ENCODE results near the gene AP1B1. TPM values are rescaled to one million over a fixed set of nuclear protein-coding genes. Genes with fewer than 3 reads are reported as not detected.

Gene AP1B1
- total and polyA plus RNA-seq, 2 experiments from 2014 or later, result 46.6 to 50.1 TPM

- no peak overlapping the region for H3K4me2 ChIP-seq
- no peaks in the 10 kb centered on the region for H3K4me1 ChIP-seq (ENCODE audit: insufficient read depth)
- H2AFZ ChIP-seq, result no peak overlapping the region
- H3K79me2 ChIP-seq, result no peaks in the 10 kb centered on the region
- no peak for TF ChIP-seq EZH2 (IDR thresholded peaks at IDR 0.05; ENCODE audit: borderline replicate concordance)
- TF ChIP-seq CTCF (IDR thresholded peaks at IDR 0.05; ENCODE audit: poor library complexity), result no peak
- TF ChIP-seq EZH2phosphoT487 (IDR thresholded peaks at IDR 0.05; ENCODE audit: low read depth, severe bottlenecking, unreplicated experiment), result no peak
- no peak overlapping the region for H3K27ac ChIP-seq
- H3K9me2 ChIP-seq (replicated peaks; ENCODE audit: insufficient read depth), result no peaks in the 10 kb centered on the region
- WGBS (ENCODE audit: low lambda C conversion rate, missing lambda C conversion rate), result 96% methylated on average over 6 of the region's 6 CpGs
- DNase-seq (ENCODE audit: low spot score), result no peak
- H3K27me3 ChIP-seq, result no peaks in the 10 kb centered on the region
- H3K4me3 ChIP-seq, result no peak overlapping the region
- H4K20me1 ChIP-seq (ENCODE audit: insufficient read depth, poor library complexity, severe bottlenecking), result no peaks in the 10 kb centered on the region
- no peaks in the 10 kb centered on the region for H3K9me3 ChIP-seq (ENCODE audit: low read depth)
- H3K36me3 ChIP-seq (replicated peaks; ENCODE audit: insufficient read depth, low read depth), result no peaks in the 10 kb centered on the region
These were observed 37.3 kb downstream of the AP1B1 start for GRCh38 chr22:29351042-29351441.

- no peak overlapping the region for H3K27ac ChIP-seq
- no peak for DNase-seq (ENCODE audit: low spot score)
- no peaks in the 10 kb centered on the region for H3K9me2 ChIP-seq (replicated peaks; ENCODE audit: insufficient read depth)
- WGBS (ENCODE audit: low lambda C conversion rate, missing lambda C conversion rate), result 95% methylated on average over 18 of the region's 18 CpGs
- H3K9me3 ChIP-seq (ENCODE audit: low read depth), result no peaks in the 10 kb centered on the region
- H3K4me1 ChIP-seq (ENCODE audit: insufficient read depth), result no peaks in the 10 kb centered on the region
- no peaks in the 10 kb centered on the region for H4K20me1 ChIP-seq (ENCODE audit: insufficient read depth, poor library complexity, severe bottlenecking)
- H3K79me2 ChIP-seq, result no peaks in the 10 kb centered on the region
- no peak overlapping the region for H3K4me3 ChIP-seq
- H3K36me3 ChIP-seq (replicated peaks; ENCODE audit: insufficient read depth, low read depth), result no peaks in the 10 kb centered on the region
- H3K4me2 ChIP-seq, result no peak overlapping the region
- no peak overlapping the region for H2AFZ ChIP-seq
- no peak for TF ChIP-seq EZH2 (IDR thresholded peaks at IDR 0.05; ENCODE audit: borderline replicate concordance)
- no peak for TF ChIP-seq EZH2phosphoT487 (IDR thresholded peaks at IDR 0.05; ENCODE audit: low read depth, severe bottlenecking, unreplicated experiment)
- TF ChIP-seq CTCF (IDR thresholded peaks at IDR 0.05; ENCODE audit: poor library complexity), result no peak
- no peaks in the 10 kb centered on the region for H3K27me3 ChIP-seq
These were observed 39.4 kb downstream of the AP1B1 start for GRCh38 chr22:29348956-29349355.

- Histone ChIP-seq H4K20me1 (ENCODE audit: insufficient read depth, poor library complexity, severe bottlenecking) (no peaks in the 10 kb centered on the region), H2AFZ (no peak overlapping the region), H3K4me1 (ENCODE audit: insufficient read depth) (no peaks in the 10 kb centered on the region), H3K27me3 (no peaks in the 10 kb centered on the region), H3K9me2 (replicated peaks; ENCODE audit: insufficient read depth) (no peaks in the 10 kb centered on the region), H3K36me3 (replicated peaks; ENCODE audit: insufficient read depth, low read depth) (no peaks in the 10 kb centered on the region), H3K4me2 (no peak overlapping the region), H3K4me3 (no peak overlapping the region), H3K9me3 (ENCODE audit: low read depth) (no peaks in the 10 kb centered on the region), H3K27ac (no peak overlapping the region), H3K79me2 (no peaks in the 10 kb centered on the region)
- no peak for TF ChIP-seq EZH2 (IDR thresholded peaks at IDR 0.05; ENCODE audit: borderline replicate concordance)
- no peak for TF ChIP-seq CTCF (IDR thresholded peaks at IDR 0.05; ENCODE audit: poor library complexity)
- TF ChIP-seq EZH2phosphoT487 (IDR thresholded peaks at IDR 0.05; ENCODE audit: low read depth, severe bottlenecking, unreplicated experiment), result no peak
- no peak for DNase-seq (ENCODE audit: low spot score)
- 92% methylated on average over 2 of the region's 2 CpGs for WGBS (ENCODE audit: low lambda C conversion rate, missing lambda C conversion rate)
These were observed 40.3 kb downstream of the AP1B1 start for GRCh38 chr22:29348041-29348440.

- Histone ChIP-seq H3K9me2 (replicated peaks; ENCODE audit: insufficient read depth) (no peaks in the 10 kb centered on the region), H3K27me3 (no peaks in the 10 kb centered on the region), H3K9me3 (ENCODE audit: low read depth) (no peaks in the 10 kb centered on the region), H3K4me2 (no peak overlapping the region), H4K20me1 (ENCODE audit: insufficient read depth, poor library complexity, severe bottlenecking) (no peaks in the 10 kb centered on the region), H3K36me3 (replicated peaks; ENCODE audit: insufficient read depth, low read depth) (no peaks in the 10 kb centered on the region), H3K27ac (no peak overlapping the region), H3K4me3 (no peak overlapping the region), H3K4me1 (ENCODE audit: insufficient read depth) (no peaks in the 10 kb centered on the region), H2AFZ (no peak overlapping the region), H3K79me2 (no peaks in the 10 kb centered on the region)
- WGBS (ENCODE audit: low lambda C conversion rate, missing lambda C conversion rate), result 97% methylated on average over 4 of the region's 4 CpGs
- DNase-seq (ENCODE audit: low spot score), result no peak
- TF ChIP-seq EZH2phosphoT487 (IDR thresholded peaks at IDR 0.05; ENCODE audit: low read depth, severe bottlenecking, unreplicated experiment) (no peak), EZH2 (IDR thresholded peaks at IDR 0.05; ENCODE audit: borderline replicate concordance) (no peak), CTCF (IDR thresholded peaks at IDR 0.05; ENCODE audit: poor library complexity) (no peak)
These were observed 41.7 kb downstream of the AP1B1 start for GRCh38 chr22:29346659-29347058.
